NCI-H146 treated with DMSO at 0.1 percent for 48 hours (cell line): ENCODE measurements around the gene SYNC.
"Not testable (repeated sequence)": the region's sequence is repeated elsewhere in the genome, so short reads cannot be mapped to it uniquely, and the experiment has no call there.

Experiments
- DNase-seq: peaks from one replicate; lab custom pipeline; 2025; ENCODE audit not compliant: unreplicated experiment; lab: John Stamatoyannopoulos, UW

The SYNC gene

GRCh38 chr1:32647308-32648134, 55.0 kb downstream of the SYNC start:
- no peak for DNase-seq

- DNase-seq = no peak
Measured at GRCh38 chr1:32644426-32644825, 58.1 kb downstream of the SYNC start.

GRCh38 chr1:32642292-32642827, 60.2 kb downstream of the SYNC start:
- not testable (repeated sequence) for DNase-seq

- DNase-seq = no peak
Measured at GRCh38 chr1:32639489-32640075, 63.0 kb downstream of the SYNC start.

- no peak for DNase-seq
Measured at GRCh38 chr1:32636914-32637645, 65.5 kb downstream of the SYNC start.

GRCh38 chr1:32635508-32636277, 66.9 kb downstream of the SYNC start:
- no peak for DNase-seq

- DNase-seq = no peak
Measured at GRCh38 chr1:32632829-32633228, 69.7 kb downstream of the SYNC start.

- DNase-seq = not testable (repeated sequence)
Measured at GRCh38 chr1:32630173-32630572, 72.4 kb downstream of the SYNC start.
